CD4-positive, alpha-beta T cell treated with Interleukin-12 subunit alpha and Interleukin-12 subunit beta, for 1 hour (primary cell): ENCODE measurements around the gene CLCN5.
"Not testable (repeated sequence)": the region's sequence is repeated elsewhere in the genome, so short reads cannot be mapped to it uniquely, and the experiment has no call there.

Experiments
- DNase-seq: peaks from one replicate; pipeline ENCODE4 v3.0.0-alpha.2; 2020

Gene CLCN5

GRCh38 chrX:49999087-49999486 is 76.7 kb downstream of the CLCN5 start:
- no peak for DNase-seq

- no peak for DNase-seq
Measured at GRCh38 chrX:50000937-50001542, 78.6 kb downstream of the CLCN5 start.

- DNase-seq = no peak
Measured at GRCh38 chrX:50002067-50002714, 79.8 kb downstream of the CLCN5 start.

GRCh38 chrX:50003467-50003866 is 81.1 kb downstream of the CLCN5 start:
- no peak for DNase-seq

GRCh38 chrX:50003927-50004326 is 81.5 kb downstream of the CLCN5 start:
- DNase-seq = no peak

- DNase-seq = not testable (repeated sequence)
Measured at GRCh38 chrX:50025591-50025990, 103.2 kb downstream of the CLCN5 start.

GRCh38 chrX:50035126-50035525 is 112.7 kb downstream of the CLCN5 start:
- DNase-seq = no peak

GRCh38 chrX:50036426-50036825 is 114.0 kb downstream of the CLCN5 start:
- DNase-seq = no peak

GRCh38 chrX:50045823-50046222 is 123.4 kb downstream of the CLCN5 start:
- no peak for DNase-seq

GRCh38 chrX:50049228-50049627 is 126.8 kb downstream of the CLCN5 start:
- DNase-seq = no peak

GRCh38 chrX:50054147-50054546 is 131.8 kb downstream of the CLCN5 start:
- DNase-seq = no peak

GRCh38 chrX:50066318-50066937 is 144.0 kb downstream of the CLCN5 start:
- DNase-seq = no peak

GRCh38 chrX:50067435-50068284 is 145.3 kb downstream of the CLCN5 start:
- DNase-seq = no peak

- no peak for DNase-seq
Measured at GRCh38 chrX:50068285-50068563, 145.8 kb downstream of the CLCN5 start.

- DNase-seq = no peak
Measured at GRCh38 chrX:50068893-50069292, 146.5 kb downstream of the CLCN5 start.

- DNase-seq = no peak
Measured at GRCh38 chrX:50071494-50071893, 149.1 kb downstream of the CLCN5 start.

- DNase-seq = no peak
Measured at GRCh38 chrX:50072110-50072509, 149.7 kb downstream of the CLCN5 start.

- no peak for DNase-seq
Measured at GRCh38 chrX:50073601-50074000, 151.2 kb downstream of the CLCN5 start.

- no peak for DNase-seq
Measured at GRCh38 chrX:50075630-50076339, 153.4 kb downstream of the CLCN5 start.

- no peak for DNase-seq
Measured at GRCh38 chrX:50081282-50081889, 159.0 kb downstream of the CLCN5 start.

- no peak for DNase-seq
Measured at GRCh38 chrX:50082741-50083140, 160.3 kb downstream of the CLCN5 start.

GRCh38 chrX:50088645-50089044 is 166.2 kb downstream of the CLCN5 start:
- DNase-seq = no peak

- DNase-seq = no peak
Measured at GRCh38 chrX:50093625-50094024, 171.2 kb downstream of the CLCN5 start.
